Smooth muscle cell (in vitro differentiated cells): ENCODE data around the gene LRRIQ4. TPM values are rescaled to one million over a fixed set of nuclear protein-coding genes. Genes with fewer than 3 reads are reported as not detected.

Experiments used
- DNase-seq: peaks from one replicate; lab custom pipeline; 2025; ENCODE audit not compliant: unreplicated experiment; lab: John Stamatoyannopoulos, UW
- H2AFZ ChIP-seq: fragments of 200-600 bp; sonication (generic); 2 replicates; pipeline ENCODE4 v1.6.0; 2016; ENCODE audit warnings: antibody characterized with exemption, low read depth, mild to moderate bottlenecking
- H3F3A ChIP-seq: fragments of 200-600 bp; sonication (generic); 2 replicates; pipeline ENCODE4 v1.6.0; 2017; ENCODE audit warnings: antibody characterized with exemption, low read depth
- H3K27ac ChIP-seq: fragments of 200-600 bp; sonication (generic); 2 replicates; pipeline ENCODE4 v1.5.1; 2016; ENCODE audit warnings: low read depth, mild to moderate bottlenecking
- H3K27me3 ChIP-seq: fragments of 200-600 bp; sonication (generic); 2 replicates; pipeline ENCODE4 v1.6.1; 2016; ENCODE audit warnings: low read depth, mild to moderate bottlenecking
- H3K36me3 ChIP-seq: fragments of 200-600 bp; sonication (generic); 2 replicates; pipeline ENCODE4 v1.5.1; 2016; ENCODE audit warnings: low read depth
- H3K4me1 ChIP-seq: fragments of 200-600 bp; sonication (generic); 2 replicates; pipeline ENCODE4 v1.5.1; 2016; ENCODE audit warnings: low read depth
- H3K4me2 ChIP-seq: fragments of 200-600 bp; sonication (generic); 2 replicates; pipeline ENCODE4 v1.6.0; 2016; ENCODE audit warnings: mild to moderate bottlenecking
- H3K4me3 ChIP-seq: fragments of 200-600 bp; sonication (generic); 2 replicates; pipeline ENCODE4 v1.5.1; 2016; ENCODE audit warnings: mild to moderate bottlenecking
- H3K79me2 ChIP-seq: fragments of 200-600 bp; sonication (generic); 2 replicates; pipeline ENCODE4 v1.6.0; 2016; ENCODE audit warnings: low read depth, mild to moderate bottlenecking
- H3K9ac ChIP-seq: fragments of 200-600 bp; sonication (generic); 2 replicates; pipeline ENCODE4 v1.6.0; 2016; ENCODE audit warnings: low read depth
- H3K9me3 ChIP-seq: fragments of 200-600 bp; sonication (generic); replicated peaks from 2 replicates; pipeline ENCODE4 v1.5.1; 2016; ENCODE audit warnings: low read depth
- H4K20me1 ChIP-seq: fragments of 200-600 bp; sonication (generic); 2 replicates; pipeline ENCODE4 v1.6.0; 2016; ENCODE audit warnings: low read depth
- WGBS: methylation state at CpG from one replicate; pipeline ENCODE4 v1.1.7; 2016; ENCODE audit warnings: low lambda C conversion rate; 5-methylcytosine and 5-hydroxymethylcytosine counted together
- polyA plus RNA-seq: library from polyadenylated mRNA; unstranded; fragments of >200 nt; fragmentation: Nextera tagmentation; extraction: Ambion mirVana; gene quantifications from 2 replicates; pipeline ENCODE4 v1.2.1, GENCODE V29; 2016
- total RNA-seq: library from RNA; depleted of rRNA; stranded (reverse); fragments of >200 nt; gene quantifications from 2 replicates; pipeline ENCODE4 v1.2.3, GENCODE V29; 2014
- TF ChIP-seq, protein P1 (sequence below): fragments of 200-600 bp; sonication (generic); IDR thresholded peaks from 2 replicates; pipeline ENCODE4 v1.5.1; 2017; ENCODE audit warnings: borderline replicate concordance, mild to moderate bottlenecking, antibody characterized with exemption; ENCODE audit not compliant: insufficient read depth, poor library complexity, severe bottlenecking

LRRIQ4 gene
- total and polyA plus RNA-seq, 2 experiments from 2014 or later: 0.18 TPM; not detected in 1

- no peaks in the 10 kb centered on the region for H3K9me3 ChIP-seq
- H3K9ac ChIP-seq: no peak overlapping the region
- H3F3A ChIP-seq: no peaks in the 10 kb centered on the region
- whole genome bisulfite sequencing: 95% methylated on average over 4 of the region's 4 CpGs
- H3K27ac ChIP-seq: no peak overlapping the region
- peaks cover 21% of the 10 kb centered on the region for H3K36me3 ChIP-seq
- no peak overlapping the region for H3K4me3 ChIP-seq
- no peaks in the 10 kb centered on the region for H3K79me2 ChIP-seq
- TF ChIP-seq, protein P1, sequence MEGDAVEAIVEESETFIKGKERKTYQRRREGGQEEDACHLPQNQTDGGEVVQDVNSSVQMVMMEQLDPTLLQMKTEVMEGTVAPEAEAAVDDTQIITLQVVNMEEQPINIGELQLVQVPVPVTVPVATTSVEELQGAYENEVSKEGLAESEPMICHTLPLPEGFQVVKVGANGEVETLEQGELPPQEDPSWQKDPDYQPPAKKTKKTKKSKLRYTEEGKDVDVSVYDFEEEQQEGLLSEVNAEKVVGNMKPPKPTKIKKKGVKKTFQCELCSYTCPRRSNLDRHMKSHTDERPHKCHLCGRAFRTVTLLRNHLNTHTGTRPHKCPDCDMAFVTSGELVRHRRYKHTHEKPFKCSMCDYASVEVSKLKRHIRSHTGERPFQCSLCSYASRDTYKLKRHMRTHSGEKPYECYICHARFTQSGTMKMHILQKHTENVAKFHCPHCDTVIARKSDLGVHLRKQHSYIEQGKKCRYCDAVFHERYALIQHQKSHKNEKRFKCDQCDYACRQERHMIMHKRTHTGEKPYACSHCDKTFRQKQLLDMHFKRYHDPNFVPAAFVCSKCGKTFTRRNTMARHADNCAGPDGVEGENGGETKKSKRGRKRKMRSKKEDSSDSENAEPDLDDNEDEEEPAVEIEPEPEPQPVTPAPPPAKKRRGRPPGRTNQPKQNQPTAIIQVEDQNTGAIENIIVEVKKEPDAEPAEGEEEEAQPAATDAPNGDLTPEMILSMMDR: no peak
- no peak overlapping the region for H2AFZ ChIP-seq
- H4K20me1 ChIP-seq: no peaks in the 10 kb centered on the region
- no peaks in the 10 kb centered on the region for H3K4me1 ChIP-seq
- no peak overlapping the region for H3K4me2 ChIP-seq
- no peaks in the 10 kb centered on the region for H3K27me3 ChIP-seq
- no peak for DNase-seq
These were observed 21.8 kb upstream of the LRRIQ4 start for GRCh38 chr3:169790687-169791429.

DNA sequence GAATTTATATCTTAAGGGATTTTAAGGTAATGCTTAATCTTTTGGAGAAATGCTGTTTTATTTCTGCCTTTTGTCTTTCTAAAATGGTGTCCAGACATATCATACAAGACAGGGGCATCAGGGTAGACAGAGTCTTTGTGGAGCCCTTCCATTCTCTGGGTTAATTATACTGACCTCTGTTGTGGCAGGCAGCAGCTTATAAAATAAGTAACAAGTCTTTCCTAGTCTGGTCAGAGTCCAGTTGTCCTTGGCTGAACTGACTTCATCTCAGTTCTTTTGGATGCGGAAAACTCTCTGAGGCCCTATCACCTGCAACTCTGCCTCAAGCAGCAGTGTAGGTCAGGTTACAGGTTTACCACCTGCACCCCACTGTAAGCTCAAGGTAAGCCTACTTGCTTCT, 20.3 kb upstream of the LRRIQ4 start:
- H3K4me2 ChIP-seq: no peak overlapping the region

GRCh38 chr3:169804681-169805080, 8.0 kb upstream of the LRRIQ4 start:
- no peaks in the 10 kb centered on the region for H3K4me1 ChIP-seq
- no peaks in the 10 kb centered on the region for H3K27me3 ChIP-seq
- no peak overlapping the region for H3K4me2 ChIP-seq
- no peak overlapping the region for H3K9ac ChIP-seq
- no peaks in the 10 kb centered on the region for H4K20me1 ChIP-seq
- no peak overlapping the region for H2AFZ ChIP-seq
- no peaks in the 10 kb centered on the region for H3K79me2 ChIP-seq
- WGBS: 98% methylated on average over 3 of the region's 3 CpGs
- H3K9me3 ChIP-seq: no peaks in the 10 kb centered on the region
- TF ChIP-seq, protein P1: no peak
- H3K27ac ChIP-seq: no peak overlapping the region
- no peaks in the 10 kb centered on the region for H3K36me3 ChIP-seq
- H3K4me3 ChIP-seq: no peak overlapping the region
- H3F3A ChIP-seq: no peaks in the 10 kb centered on the region
- DNase-seq: no peak

More for the DNA sequence above, 20.3 kb upstream of the LRRIQ4 start:
- DNase-seq: no peak
- H3K9ac ChIP-seq: no peak overlapping the region
- no peaks in the 10 kb centered on the region for H4K20me1 ChIP-seq
- TF ChIP-seq, protein P1: no peak
- H3K27me3 ChIP-seq: no peaks in the 10 kb centered on the region
- 100% methylated on average over 1 of the region's 1 CpG for WGBS
- H3K4me3 ChIP-seq: no peak overlapping the region
- no peaks in the 10 kb centered on the region for H3K9me3 ChIP-seq
- no peaks in the 10 kb centered on the region for H3F3A ChIP-seq
- H3K79me2 ChIP-seq: no peaks in the 10 kb centered on the region
- H3K27ac ChIP-seq: no peak overlapping the region
- H2AFZ ChIP-seq: no peak overlapping the region
- H3K4me1 ChIP-seq: no peaks in the 10 kb centered on the region
- H3K36me3 ChIP-seq: peaks cover 10% of the 10 kb centered on the region

GRCh38 chr3:169809230-169809795, 3.4 kb upstream of the LRRIQ4 start:
- no peak for DNase-seq
- no peak overlapping the region for H3K27ac ChIP-seq
- H4K20me1 ChIP-seq: no peaks in the 10 kb centered on the region
- H3K9me3 ChIP-seq: no peaks in the 10 kb centered on the region
- no peak overlapping the region for H3K4me2 ChIP-seq
- no peaks in the 10 kb centered on the region for H3K27me3 ChIP-seq
- no peaks in the 10 kb centered on the region for H3K36me3 ChIP-seq
- H3K9ac ChIP-seq: no peak overlapping the region
- H3K4me3 ChIP-seq: no peak overlapping the region
- no peaks in the 10 kb centered on the region for H3F3A ChIP-seq
- TF ChIP-seq, protein P1: no peak
- no peak overlapping the region for H2AFZ ChIP-seq
- 83% methylated on average over 2 of the region's 2 CpGs for whole genome bisulfite sequencing
- H3K4me1 ChIP-seq: peaks cover 6% of the 10 kb centered on the region
- H3K79me2 ChIP-seq: no peaks in the 10 kb centered on the region
